ENCODE measurements around the gene TNFRSF9.

Gene TNFRSF9

DNA sequence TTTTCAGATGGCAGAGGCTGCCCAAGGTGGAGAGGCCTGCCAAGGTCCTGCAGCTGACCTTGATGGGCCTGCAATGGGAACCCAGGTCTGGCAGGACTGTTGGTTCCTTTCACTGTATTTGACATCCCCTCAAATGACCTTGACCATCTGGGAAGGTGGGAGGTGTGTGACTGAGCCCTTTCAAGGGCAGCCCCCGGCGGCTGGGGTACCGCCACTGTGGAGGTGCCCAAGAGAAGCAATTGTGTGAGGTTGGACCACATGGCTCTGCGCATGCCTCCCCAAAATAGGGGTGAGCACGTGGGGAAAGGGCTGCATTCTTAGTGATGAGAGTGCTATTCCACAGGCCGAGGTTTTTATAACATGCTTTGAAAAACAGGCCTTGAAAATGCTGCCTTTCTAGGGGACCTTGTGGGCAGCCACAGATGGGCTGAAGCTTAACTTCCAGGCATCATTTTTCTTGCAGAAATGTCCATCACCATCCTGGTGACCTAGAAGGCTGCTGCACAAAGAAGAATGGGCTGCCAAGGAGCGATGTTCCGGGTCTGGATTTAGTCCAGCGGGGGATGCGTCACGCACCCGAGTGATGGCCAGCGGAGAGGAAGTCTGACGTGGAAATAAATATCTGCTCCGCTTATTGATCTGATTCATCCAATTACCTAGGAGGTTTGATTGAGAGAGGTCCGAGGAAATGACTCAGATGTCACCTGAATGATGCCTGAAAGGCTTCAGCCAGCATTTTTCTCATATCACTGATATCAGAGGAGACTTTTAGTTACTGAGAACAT, 71.3 kb downstream of the TNFRSF9 start:
- DNase-seq (ENCODE audit: low read depth) = no peak

DNA sequence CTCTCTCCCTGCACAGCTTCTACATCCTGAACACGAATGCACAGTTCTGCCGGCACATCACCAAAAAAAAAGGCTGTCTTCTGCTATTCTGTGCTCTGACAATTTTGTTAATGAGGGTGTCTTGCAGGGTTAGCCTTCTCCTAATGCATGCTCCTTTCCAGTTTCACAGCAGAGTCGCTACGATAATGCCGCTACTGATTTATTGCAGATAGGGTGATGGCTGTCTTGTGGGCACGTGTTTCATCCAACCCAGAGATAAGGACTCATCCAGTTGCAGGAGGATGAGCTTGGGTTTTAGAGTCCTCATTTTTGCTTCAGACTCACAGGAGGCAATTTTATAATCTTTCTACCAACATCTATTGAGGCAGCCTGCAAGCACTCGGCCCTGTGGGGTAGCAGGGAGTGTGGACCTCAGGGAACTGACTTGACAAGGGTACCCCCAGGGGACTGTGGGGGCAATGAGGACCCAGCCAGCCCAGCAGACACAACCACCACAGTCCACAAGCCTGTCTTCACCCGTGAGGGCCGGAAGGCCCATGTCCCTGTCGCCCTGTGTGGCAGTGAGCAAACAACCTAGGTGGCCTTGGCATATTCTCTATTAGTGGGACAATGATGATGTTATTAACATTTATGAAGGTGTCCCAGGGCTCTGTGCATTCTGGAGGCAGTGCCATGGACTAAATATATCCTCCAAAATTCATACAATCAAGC, 72.4 kb downstream of the TNFRSF9 start:
- DNase-seq (ENCODE audit: low read depth) = no peak

GRCh38 chr1:7865978-7866377, 74.7 kb downstream of the TNFRSF9 start:
- DNase-seq (ENCODE audit: low read depth) = no peak

Data from stimulated activated CD8-positive, alpha-beta memory T cell treated with anti-CD3 and anti-CD28 coated beads, Interleukin-15, amount 100 ng/mL, for 1 hour (primary cell).